K562 (cell line): ENCODE results near the gene SERTM1. TPM values are rescaled to one million over a fixed set of nuclear protein-coding genes. Genes with fewer than 3 reads are reported as not detected.

Experiments
- ATAC-seq: fragments of 200-7000 bp; cut with Tn5 transposase; 3 replicates; pipeline ENCODE4 v1.9.1; 2020; ENCODE audit warnings: moderate library complexity
- Bru-seq: library from RNA; stranded (reverse); fragments of 400-500 nt; gene quantifications from one replicate; lab custom pipeline; 2021; lab: Mats Ljungman, UMichigan
- BruChase-seq, 2 experiments: library from RNA; stranded (reverse); fragments of 400-500 nt; gene quantifications; one replicate each; lab custom pipeline; 2021; lab: Mats Ljungman, UMichigan
- BruUV-seq: library from RNA; stranded (reverse); fragments of 400-500 nt; replicated peaks from 2 replicates; lab custom pipeline; 2021; lab: Mats Ljungman, UMichigan
- CTCF ChIA-PET: fragments of 300-600 bp; formaldehyde crosslinking; extraction: SDS; loops from one replicate; lab custom pipeline; 2021; ENCODE audit warnings: low intra/inter-chr PET ratio; lab: Yijun Ruan, JAX
- POLR2A ChIA-PET: fragments of 300-600, 350-650 bp; sonication (Branson Sonifier 250); formaldehyde crosslinking; extraction: SDS; loops from one replicate; lab custom pipeline; 2021; ENCODE audit warnings: antibody characterized with exemption, inconsistent platforms; lab: Yijun Ruan, JAX
- DNase-seq, 4 experiments: peaks; one replicate each; pipeline versions ENCODE4 v3.0.0 to v3.0.0-alpha.2; 2011 to 2018; ENCODE audit warnings: low spot score in 3 of 4, mixed read lengths in 3 of 4; ENCODE audit errors: extremely low read depth in 1 of 4
- FAIRE-seq: peaks from 2 replicates; lab custom pipeline; 2011; peaks lifted over from hg19 to GRCh38; lab: Jason Lieb, UNC
- H2AFZ ChIP-seq: 2 replicates; pipeline ENCODE4 v1.6.0; 2011; ENCODE audit warnings: low read depth, low read length, control low read depth, inconsistent platforms
- H3K27ac ChIP-seq: fragments of 200-600 bp; 3 replicates; pipeline ENCODE4 v1.8.0; 2011; ENCODE audit warnings: low read depth, mild to moderate bottlenecking, control low read depth, inconsistent platforms, low read length, moderate library complexity, mixed read lengths; ENCODE audit errors: extremely low read depth
- H3K27me3 ChIP-seq, 2 experiments: fragments of 300-600 bp in 1 of 2; 2 replicates in 1 of 2; 3 replicates in 1 of 2; pipeline versions ENCODE4 v1.6.0 to v1.8.0; 2011; ENCODE audit warnings: inconsistent platforms in 2 of 2, low read length in 2 of 2, mild to moderate bottlenecking in 1 of 2, mixed read lengths in 1 of 2, moderate library complexity in 1 of 2; ENCODE audit not compliant: control insufficient read depth in 2 of 2, insufficient read depth in 2 of 2
- H3K36me3 ChIP-seq: fragments of 300-600 bp; 3 replicates; pipeline ENCODE4 v1.8.0; 2011; ENCODE audit warnings: mild to moderate bottlenecking, low read length, inconsistent platforms; ENCODE audit not compliant: control insufficient read depth, insufficient read depth
- H3K4me1 ChIP-seq, 2 experiments: fragments of 200-600 bp in 1 of 2; replicated peaks in 1 of 2; 2 replicates in 1 of 2; 3 replicates in 1 of 2; pipeline versions ENCODE4 v1.5.1 to v1.8.0; 2011; ENCODE audit warnings: inconsistent platforms in 2 of 2, low read length in 2 of 2, mild to moderate bottlenecking in 1 of 2, mixed read lengths in 1 of 2, moderate library complexity in 1 of 2; ENCODE audit not compliant: control insufficient read depth in 2 of 2, insufficient read depth in 2 of 2
- H3K4me2 ChIP-seq: 2 replicates; pipeline ENCODE4 v1.6.1; 2011; ENCODE audit warnings: low read length, control low read depth, inconsistent platforms, mixed read lengths; ENCODE audit not compliant: insufficient read depth
- H3K4me3 ChIP-seq: fragments of 200-600 bp; sonication (generic), shearing (Covaris generic); 2 replicates; pipeline ENCODE4 v1.5.1; 2016; ENCODE audit warnings: control low read depth, inconsistent platforms
- H3K79me2 ChIP-seq: fragments of 200-600 bp; 3 replicates; pipeline ENCODE4 v1.8.0; 2011; ENCODE audit warnings: low read length, inconsistent platforms; ENCODE audit not compliant: control insufficient read depth, insufficient read depth
- H3K9ac ChIP-seq, 2 experiments: 2 replicates each; pipeline versions ENCODE4 v1.6.0 to v1.6.1; 2011; ENCODE audit warnings: low read depth in 2 of 2, low read length in 2 of 2, control low read depth in 1 of 2, inconsistent platforms in 1 of 2, mild to moderate bottlenecking in 1 of 2, mixed read lengths in 1 of 2; ENCODE audit not compliant: insufficient read depth in 1 of 2
- H3K9me1 ChIP-seq: one replicate; pipeline ENCODE4 v1.6.0; 2011; ENCODE audit warnings: inconsistent platforms, mild to moderate bottlenecking, low read length, moderate library complexity; ENCODE audit not compliant: control insufficient read depth, insufficient read depth
- H3K9me3 ChIP-seq: replicated peaks from 2 replicates; pipeline ENCODE4 v1.5.1; 2011; ENCODE audit warnings: low read depth, low read length, inconsistent platforms; ENCODE audit not compliant: control insufficient read depth, insufficient read depth
- H4K20me1 ChIP-seq: replicated peaks from 2 replicates; pipeline ENCODE4 v1.6.1; 2011; ENCODE audit warnings: low read length, inconsistent platforms, mixed read lengths; ENCODE audit not compliant: control insufficient read depth, insufficient read depth
- CBFA2T2 ChIP-seq: fragments of 450-650 bp; conservative IDR thresholded peaks from 2 replicates; pipeline ENCODE4 v1.6.1; 2017; ENCODE audit warnings: mild to moderate bottlenecking
- KLF1 ChIP-seq: fragments of 450-650 bp; IDR thresholded peaks from 2 replicates; pipeline ENCODE4 v1.6.1; 2016; ENCODE audit warnings: missing genetic modification characterization, missing compliant biosample characterization
- NR2F6 ChIP-seq: fragments of 450-650 bp; formaldehyde crosslinking; IDR thresholded peaks from 2 replicates; pipeline ENCODE4 v1.4.0; 2020; ENCODE audit warnings: mild to moderate bottlenecking
- PHF8 ChIP-seq: fragments of 200-600 bp; sonication (generic); IDR thresholded peaks from 2 replicates; pipeline ENCODE4 v1.6.1; 2012; ENCODE audit warnings: mixed run types, mild to moderate bottlenecking, inconsistent platforms, low read length, moderate library complexity, borderline replicate concordance
- RFX7 ChIP-seq: fragments of 250-450 bp; sonication (Bioruptor Pico); IDR thresholded peaks from 2 replicates; pipeline ENCODE4 v1.5.1; 2021; ENCODE audit warnings: mild to moderate bottlenecking
- ZKSCAN3 ChIP-seq: fragments of 250-450 bp; sonication (Bioruptor Pico); IDR thresholded peaks from 2 replicates; pipeline ENCODE4 v1.4.0; 2020
- ZNF224 ChIP-seq: sonication (generic); formaldehyde crosslinking; IDR thresholded peaks from 2 replicates; pipeline ENCODE4 v1.8.0; 2022; ENCODE audit warnings: mild to moderate bottlenecking, missing genetic modification reagents
- WGBS: fragments of 100-300 bp; shearing (Covaris generic); methylation state at CpG from one replicate; pipeline ENCODE4 v1.1.6; 2016; ENCODE audit warnings: low coverage, mixed read lengths; ENCODE audit not compliant: insufficient coverage; ENCODE audit errors: missing lambda C conversion rate; 5-methylcytosine and 5-hydroxymethylcytosine counted together
- in situ Hi-C: fragments of 300-500 bp; cut with MboI; formaldehyde crosslinking; loops from 4 replicates; pipeline ENCODE4 v1.15.0; 2018; ENCODE audit warnings: inconsistent platforms, mixed read lengths
- intact Hi-C: fragments of 100-400 bp; cut with micrococcal nuclease; formaldehyde crosslinking; loops from 2 replicates; pipeline ENCODE4 v1.14.2; 2022
- long read RNA-seq, 3 experiments: library from polyadenylated mRNA in 2 of 3; library from RNA in 1 of 3; unstranded in 2 of 3; stranded (forward) in 1 of 3; transcript quantifications; one replicate each; pipeline ENCODE4 v2.0.0, GENCODE V29; 2019 to 2022
- polyA minus RNA-seq, 3 experiments: library from RNA; depleted of rRNA, polyadenylated mRNA; stranded (reverse); fragments of >200 nt; gene quantifications; 2 replicates each; pipeline ENCODE4 v1.2.3, GENCODE V29; 2011
- polyA plus RNA-seq, 8 experiments: library from polyadenylated mRNA; depleted of rRNA in 4 of 8; stranded (reverse) in 5 of 8; unstranded in 3 of 8; fragments of >200 nt; fragmentation: Nextera tagmentation in 2 of 8; fragmentation: Illumina TruSeq in 1 of 8; extraction: Ambion mirVana in 2 of 8; extraction: Trizol in 1 of 8; gene quantifications; 2 replicates each; pipeline versions ENCODE4 v1.2.1 to v1.2.3, GENCODE V29; 2011 to 2014; ENCODE audit warnings: inconsistent platforms in 1 of 8, missing spikeins in 1 of 8
- total RNA-seq, 7 experiments: library from RNA; depleted of rRNA in 6 of 7; stranded (reverse); fragments of >200 nt in 6 of 7; fragmentation: Illumina TruSeq in 2 of 7; extraction: Trizol in 2 of 7; gene quantifications; 2 replicates each; pipeline versions ENCODE4 v1.2.1 to v1.2.3, GENCODE V29; 2011 to 2021; ENCODE audit warnings: low replicate concordance in 1 of 7
- TF ChIP-seq, protein P1 (sequence below): fragments of 150-350 bp; IDR thresholded peaks from 2 replicates; pipeline ENCODE4 v1.6.1; 2014; ENCODE audit warnings: low read depth, mild to moderate bottlenecking, low read length, borderline replicate concordance

Gene SERTM1
- total RNA-seq (2011; cell fraction: chromatin; rRNA removed; ENCODE audit: low replicate concordance) = not detected in 2 replicates
- total RNA-seq (2011; cell fraction: nucleolus; rRNA removed) = not detected in 2 replicates
- not detected in 2 replicates for total RNA-seq (2011; cell fraction: nucleoplasm; rRNA removed)
- total RNA-seq (2014; rRNA removed) (not detected in 2 replicates), total RNA-seq (2014; rRNA removed; fragmentation: Illumina TruSeq; extraction: Trizol) (not detected in 2 replicates), total RNA-seq (2015; rRNA removed; fragmentation: Illumina TruSeq; extraction: Trizol) (not detected in 2 replicates), total RNA-seq (2021) (not detected in 2 replicates), polyA plus RNA-seq (2011; rRNA removed) (not detected in 2 replicates), polyA plus RNA-seq (2014; fragmentation: Illumina TruSeq; extraction: Trizol) (not detected in 2 replicates), polyA plus RNA-seq (2014; fragmentation: Nextera tagmentation; extraction: Ambion mirVana) (not detected), polyA plus RNA-seq (2014; rRNA removed) (not detected in 2 replicates), polyA minus RNA-seq (2011; rRNA and poly(A)+ RNA removed) (not detected in 2 replicates), Bru-seq, nascent RNA (not detected), BruChase-seq, experiment 1, labeled RNA remaining after a 2-hour chase (not detected), BruChase-seq, experiment 2, labeled RNA remaining after a 6-hour chase (not detected)
- not detected in 2 replicates for polyA plus RNA-seq (2011; cell fraction: cytosol; rRNA removed)
- not detected in 2 replicates for polyA plus RNA-seq (2011; cell fraction: nucleus; rRNA removed)
- not detected in 2 replicates for polyA plus RNA-seq (2012)
- not detected in 2 replicates for polyA minus RNA-seq (2011; cell fraction: cytosol; rRNA and poly(A)+ RNA removed)
- polyA minus RNA-seq (2011; cell fraction: nucleus; rRNA and poly(A)+ RNA removed) = not detected in 2 replicates
- long read RNA-seq, experiment 1 = 0 reads
- long read RNA-seq, experiment 2 = 0 reads
- long read RNA-seq, experiment 3 = 0 reads

DNA sequence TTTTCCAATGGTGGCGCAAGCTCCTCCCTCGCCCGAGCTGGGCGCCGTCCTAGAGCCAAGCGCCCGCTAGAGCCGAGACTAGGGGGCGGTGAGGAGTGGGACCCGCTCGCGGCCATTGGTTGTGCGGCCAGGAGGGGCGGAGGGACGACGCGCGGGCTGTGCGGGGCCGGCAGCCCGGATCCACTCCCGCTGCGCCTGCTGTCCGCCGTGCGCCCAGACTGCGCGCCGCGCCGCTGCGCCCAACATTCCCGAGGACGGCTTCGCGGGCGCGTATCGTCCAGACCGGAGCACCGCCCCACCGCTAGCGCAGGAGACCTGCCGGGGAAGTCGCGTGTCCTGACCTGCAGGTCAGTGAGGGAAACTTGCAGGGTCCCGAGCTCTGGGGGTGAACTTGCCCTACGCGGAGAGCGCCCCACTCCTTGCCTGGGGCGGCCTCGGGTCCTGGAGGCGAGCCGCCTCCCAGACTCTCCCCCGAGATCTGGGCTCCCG, at the start of gene SERTM1:
Gene SERTM1 (plus strand): TSS at position 183 of the 489 bp plus-strand sequence. CDS start 21,059 bp downstream, outside the sequence.
- intact Hi-C loops = no loop called here
- Histone ChIP-seq H3K9me3 (no peaks in the 10 kb centered on the region), H2AFZ (no peak within 1 kb of the TSS)
- no peak for ATAC-seq
- TF ChIP-seq NR2F6 (CRISPR knock-in tag) (no peak), PHF8 (no peak), RFX7 (no peak), ZNF224 (CRISPR knock-in tag) (no peak), ZKSCAN3 (CRISPR knock-in tag) (no peak), CBFA2T2 (no peak), KLF1 (tag) (no peak)
- TF ChIP-seq, protein P1, sequence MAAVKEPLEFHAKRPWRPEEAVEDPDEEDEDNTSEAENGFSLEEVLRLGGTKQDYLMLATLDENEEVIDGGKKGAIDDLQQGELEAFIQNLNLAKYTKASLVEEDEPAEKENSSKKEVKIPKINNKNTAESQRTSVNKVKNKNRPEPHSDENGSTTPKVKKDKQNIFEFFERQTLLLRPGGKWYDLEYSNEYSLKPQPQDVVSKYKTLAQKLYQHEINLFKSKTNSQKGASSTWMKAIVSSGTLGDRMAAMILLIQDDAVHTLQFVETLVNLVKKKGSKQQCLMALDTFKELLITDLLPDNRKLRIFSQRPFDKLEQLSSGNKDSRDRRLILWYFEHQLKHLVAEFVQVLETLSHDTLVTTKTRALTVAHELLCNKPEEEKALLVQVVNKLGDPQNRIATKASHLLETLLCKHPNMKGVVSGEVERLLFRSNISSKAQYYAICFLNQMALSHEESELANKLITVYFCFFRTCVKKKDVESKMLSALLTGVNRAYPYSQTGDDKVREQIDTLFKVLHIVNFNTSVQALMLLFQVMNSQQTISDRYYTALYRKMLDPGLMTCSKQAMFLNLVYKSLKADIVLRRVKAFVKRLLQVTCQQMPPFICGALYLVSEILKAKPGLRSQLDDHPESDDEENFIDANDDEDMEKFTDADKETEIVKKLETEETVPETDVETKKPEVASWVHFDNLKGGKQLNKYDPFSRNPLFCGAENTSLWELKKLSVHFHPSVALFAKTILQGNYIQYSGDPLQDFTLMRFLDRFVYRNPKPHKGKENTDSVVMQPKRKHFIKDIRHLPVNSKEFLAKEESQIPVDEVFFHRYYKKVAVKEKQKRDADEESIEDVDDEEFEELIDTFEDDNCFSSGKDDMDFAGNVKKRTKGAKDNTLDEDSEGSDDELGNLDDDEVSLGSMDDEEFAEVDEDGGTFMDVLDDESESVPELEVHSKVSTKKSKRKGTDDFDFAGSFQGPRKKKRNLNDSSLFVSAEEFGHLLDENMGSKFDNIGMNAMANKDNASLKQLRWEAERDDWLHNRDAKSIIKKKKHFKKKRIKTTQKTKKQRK = no peak
- TF ChIP-seq, all 486 proteins: peak for 0
- DNase-seq (no peak), FAIRE-seq (no peak)
- Histone ChIP-seq H3K4me3 (no peak within 1 kb of the TSS), H3K9ac (no peak within 1 kb of the TSS), H3K9me1 (no peaks in the 10 kb centered on the region), H3K36me3 (no peaks in the 10 kb centered on the region), H3K27me3 (peaks cover 0 to 23% of the 10 kb centered on the region in 2 experiments; a peak in 3 of 5 replicates), H3K4me1 (peaks cover 0 to 5% of the 10 kb centered on the region in 2 experiments; a peak in 1 of 5 replicates), H3K27ac (no peak within 1 kb of the TSS), H4K20me1 (no peaks in the 10 kb centered on the region), H3K79me2 (no peaks in the 10 kb centered on the region), H3K4me2 (no peak within 1 kb of the TSS)
- POLR2A ChIA-PET = no interaction called here
- no TSS peak for BruUV-seq
- in situ Hi-C loops = no loop called here
- CTCF ChIA-PET = no interaction called here
- 7% methylated on average over 14 of the region's 56 CpGs for WGBS
